NB4 (cell line): ENCODE results near the gene BCL11A.

ENCODE experiments used
- DNase-seq: peaks from one replicate; pipeline ENCODE4 v3.0.0; 2010; ENCODE audit warnings: low read depth
- H3K4me3 ChIP-seq: one replicate; pipeline ENCODE4 v1.5.1; 2011; ENCODE audit warnings: mild to moderate bottlenecking, low read depth, low read length, moderate library complexity
- MYC ChIP-seq: IDR thresholded peaks from 2 replicates; pipeline ENCODE4 v1.6.1; 2011; ENCODE audit warnings: low read depth, low read length
- POLR2A ChIP-seq: IDR thresholded peaks from 2 replicates; pipeline ENCODE4 v1.6.1; 2011; ENCODE audit warnings: mild to moderate bottlenecking; ENCODE audit not compliant: insufficient read length; ENCODE audit errors: extremely low read depth
- TF ChIP-seq, protein P1 (sequence below): IDR thresholded peaks from 2 replicates; pipeline ENCODE4 v1.6.1; 2011; ENCODE audit warnings: low read depth, low read length
- TF ChIP-seq, protein P2 (sequence below): IDR thresholded peaks from one replicate; pipeline ENCODE4 v1.5.1; 2012; ENCODE audit warnings: low read depth, low read length

BCL11A gene

GRCh38 chr2:60519231-60519863, 34.1 kb downstream of the BCL11A start:
- no peak overlapping the region for H3K4me3 ChIP-seq
- TF ChIP-seq, protein P1, sequence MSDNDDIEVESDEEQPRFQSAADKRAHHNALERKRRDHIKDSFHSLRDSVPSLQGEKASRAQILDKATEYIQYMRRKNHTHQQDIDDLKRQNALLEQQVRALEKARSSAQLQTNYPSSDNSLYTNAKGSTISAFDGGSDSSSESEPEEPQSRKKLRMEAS: no peak
- TF ChIP-seq MYC (no peak), POLR2A (no peak)
- TF ChIP-seq, protein P2, sequence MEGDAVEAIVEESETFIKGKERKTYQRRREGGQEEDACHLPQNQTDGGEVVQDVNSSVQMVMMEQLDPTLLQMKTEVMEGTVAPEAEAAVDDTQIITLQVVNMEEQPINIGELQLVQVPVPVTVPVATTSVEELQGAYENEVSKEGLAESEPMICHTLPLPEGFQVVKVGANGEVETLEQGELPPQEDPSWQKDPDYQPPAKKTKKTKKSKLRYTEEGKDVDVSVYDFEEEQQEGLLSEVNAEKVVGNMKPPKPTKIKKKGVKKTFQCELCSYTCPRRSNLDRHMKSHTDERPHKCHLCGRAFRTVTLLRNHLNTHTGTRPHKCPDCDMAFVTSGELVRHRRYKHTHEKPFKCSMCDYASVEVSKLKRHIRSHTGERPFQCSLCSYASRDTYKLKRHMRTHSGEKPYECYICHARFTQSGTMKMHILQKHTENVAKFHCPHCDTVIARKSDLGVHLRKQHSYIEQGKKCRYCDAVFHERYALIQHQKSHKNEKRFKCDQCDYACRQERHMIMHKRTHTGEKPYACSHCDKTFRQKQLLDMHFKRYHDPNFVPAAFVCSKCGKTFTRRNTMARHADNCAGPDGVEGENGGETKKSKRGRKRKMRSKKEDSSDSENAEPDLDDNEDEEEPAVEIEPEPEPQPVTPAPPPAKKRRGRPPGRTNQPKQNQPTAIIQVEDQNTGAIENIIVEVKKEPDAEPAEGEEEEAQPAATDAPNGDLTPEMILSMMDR: no peak
- no peak for DNase-seq

- no peak for DNase-seq
- no peak for TF ChIP-seq MYC
- TF ChIP-seq, protein P1: no peak
- no peak for TF ChIP-seq POLR2A
- TF ChIP-seq, protein P2: no peak
- H3K4me3 ChIP-seq: no peak overlapping the region
Observed at GRCh38 chr2:60518567-60518966, 34.9 kb downstream of the BCL11A start.

GRCh38 chr2:60517446-60517845, 36.0 kb downstream of the BCL11A start:
- DNase-seq: no peak
- H3K4me3 ChIP-seq: no peak overlapping the region
- no peak for TF ChIP-seq MYC
- no peak for TF ChIP-seq POLR2A
- TF ChIP-seq, protein P1: no peak
- TF ChIP-seq, protein P2: no peak

GRCh38 chr2:60516826-60517225, 36.6 kb downstream of the BCL11A start:
- no peak for DNase-seq
- no peak overlapping the region for H3K4me3 ChIP-seq
- TF ChIP-seq POLR2A: no peak
- TF ChIP-seq, protein P1: no peak
- no peak for TF ChIP-seq MYC
- TF ChIP-seq, protein P2: no peak

DNA sequence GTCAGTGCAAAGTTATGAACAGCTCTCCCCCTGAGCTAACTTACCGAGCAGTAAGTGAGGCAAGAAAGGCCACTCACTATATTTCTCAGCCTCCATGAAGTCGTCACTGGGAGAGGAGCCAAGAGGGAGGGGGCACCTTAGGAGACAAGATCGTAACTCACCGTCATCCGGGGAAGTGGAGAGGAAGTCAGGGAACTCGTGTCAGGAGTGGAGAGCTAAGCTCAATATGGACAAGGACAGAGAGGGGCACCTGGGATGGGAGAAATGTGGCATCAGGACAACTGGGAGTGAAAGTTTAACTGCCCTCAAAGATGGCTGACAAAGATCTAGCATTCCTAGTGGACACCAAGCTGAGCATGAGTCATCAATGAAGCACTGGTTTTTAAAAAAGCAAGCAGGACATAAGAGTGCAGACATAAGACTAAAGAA, 37.1 kb downstream of the BCL11A start:
- TF ChIP-seq POLR2A (no peak), MYC (no peak)
- TF ChIP-seq, protein P2: no peak
- TF ChIP-seq, protein P1: no peak
- H3K4me3 ChIP-seq: no peak overlapping the region
- DNase-seq: no peak
